ENCODE measurements around the gene SHC1.

Gene SHC1

GRCh38 chr1:154993572-154994268 lies 23.2 kb upstream of the SHC1 start, which contains the start of gene LENEP (continued):
- TF ChIP-seq ZBTB44 (tag by site-specific recombination; IDR thresholded peaks at IDR 0.05), result no peak

DNA sequence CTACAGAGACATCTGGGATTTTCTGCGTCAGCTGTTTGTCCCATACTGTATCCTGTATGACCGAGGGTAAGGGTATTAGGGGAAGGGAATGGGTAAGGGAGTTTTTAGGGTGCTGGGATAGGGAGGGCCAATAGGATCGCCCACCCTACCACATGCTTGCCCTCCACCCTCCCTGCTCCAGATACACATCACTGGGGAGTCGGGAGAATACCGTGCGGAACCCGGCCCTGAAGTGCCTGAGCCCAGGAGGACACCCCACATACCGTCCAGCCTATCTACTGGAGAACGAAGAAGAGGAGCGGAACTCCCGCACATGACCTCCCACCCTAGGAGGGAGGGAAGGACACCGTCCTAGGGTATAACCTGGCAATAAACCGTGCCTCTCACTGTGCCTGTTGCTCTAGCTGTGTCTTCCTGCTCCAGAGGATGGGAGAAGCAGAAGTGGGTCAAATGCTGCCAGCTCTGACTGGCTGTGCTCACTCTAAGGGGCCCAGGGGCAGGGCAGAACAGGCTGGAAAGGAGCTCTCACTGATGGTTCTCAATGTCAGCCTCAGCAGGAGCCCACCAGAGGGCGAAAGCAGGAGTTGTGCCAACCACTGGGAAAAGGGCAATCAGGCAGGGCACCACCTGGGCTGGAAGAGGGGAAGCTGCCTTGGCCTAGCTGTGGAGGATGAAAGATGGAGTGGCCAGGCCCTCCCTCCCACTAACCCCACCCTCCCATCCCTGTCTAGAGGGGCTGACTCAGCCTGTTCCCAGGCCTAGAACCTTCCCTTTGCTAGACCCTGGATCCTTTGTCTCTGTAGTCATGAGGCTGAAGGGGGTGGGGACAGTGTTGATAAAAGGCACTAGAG lies 22.4 kb upstream of the SHC1 start:
- H3K4me1 ChIP-seq (ENCODE audit: control insufficient read depth, insufficient read depth, low read length), result no peaks in the 10 kb centered on the region
- H3K36me3 ChIP-seq (ENCODE audit: control insufficient read depth in 2 of 2, insufficient read depth in 1 of 2, low read length in 2 of 2), result peaks cover 0 to 36% of the 10 kb centered on the region in 2 experiments; a peak in 2 of 3 replicates
- POLR2A ChIA-PET, result interaction anchor here (1.0 to 3.3 kb wide), 8 partner anchors 9 to 337 kb away, joined by 3 to 28 read pairs (median 4); partner anchors contain the start of genes CKS1B, FLAD1 and PBXIP1
- H3K4me3 ChIP-seq (ENCODE audit: low read depth, low read length), result no peak overlapping the region
- H3K9me3 ChIP-seq (ENCODE audit: control insufficient read depth, insufficient read depth, low read depth, low read length), result no peaks in the 10 kb centered on the region
- TF ChIP-seq, protein P1, sequence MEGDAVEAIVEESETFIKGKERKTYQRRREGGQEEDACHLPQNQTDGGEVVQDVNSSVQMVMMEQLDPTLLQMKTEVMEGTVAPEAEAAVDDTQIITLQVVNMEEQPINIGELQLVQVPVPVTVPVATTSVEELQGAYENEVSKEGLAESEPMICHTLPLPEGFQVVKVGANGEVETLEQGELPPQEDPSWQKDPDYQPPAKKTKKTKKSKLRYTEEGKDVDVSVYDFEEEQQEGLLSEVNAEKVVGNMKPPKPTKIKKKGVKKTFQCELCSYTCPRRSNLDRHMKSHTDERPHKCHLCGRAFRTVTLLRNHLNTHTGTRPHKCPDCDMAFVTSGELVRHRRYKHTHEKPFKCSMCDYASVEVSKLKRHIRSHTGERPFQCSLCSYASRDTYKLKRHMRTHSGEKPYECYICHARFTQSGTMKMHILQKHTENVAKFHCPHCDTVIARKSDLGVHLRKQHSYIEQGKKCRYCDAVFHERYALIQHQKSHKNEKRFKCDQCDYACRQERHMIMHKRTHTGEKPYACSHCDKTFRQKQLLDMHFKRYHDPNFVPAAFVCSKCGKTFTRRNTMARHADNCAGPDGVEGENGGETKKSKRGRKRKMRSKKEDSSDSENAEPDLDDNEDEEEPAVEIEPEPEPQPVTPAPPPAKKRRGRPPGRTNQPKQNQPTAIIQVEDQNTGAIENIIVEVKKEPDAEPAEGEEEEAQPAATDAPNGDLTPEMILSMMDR (tag by site-specific recombination; IDR thresholded peaks at IDR 0.05), result peak; percentile 71
- TF ChIP-seq SCRT2 (tag by site-specific recombination; IDR thresholded peaks at IDR 0.05) (peak; percentile 76), ZIC2 (tag by site-specific recombination; IDR thresholded peaks at IDR 0.05) (peak; percentile 94), SP7 (tag by site-specific recombination; IDR thresholded peaks at IDR 0.05) (peak; percentile 57), ZBTB8A (tag by site-specific recombination; IDR thresholded peaks at IDR 0.05) (peak; percentile 50), ZNF510 (tag by site-specific recombination; IDR thresholded peaks at IDR 0.05; ENCODE audit: insufficient replicate concordance) (no peak), KLF1 (tag by site-specific recombination; IDR thresholded peaks at IDR 0.05) (peak; percentile 46; the same call in 1 of the 2 replicates), FEZF1 (tag by site-specific recombination; IDR thresholded peaks at IDR 0.05) (0 out of 2 replicates have a peak, but pooled peaks have one; percentile 32), ZNF2 (tag by site-specific recombination; IDR thresholded peaks at IDR 0.05) (no peak), ZNF600 (tag by site-specific recombination; IDR thresholded peaks at IDR 0.05) (peak; percentile 81), TRIM28 (IDR thresholded peaks at IDR 0.05; ENCODE audit: borderline replicate concordance, low read length) (no peak)
- no peak overlapping the region for H3K27ac ChIP-seq (ENCODE audit: extremely low read depth, low read depth, low read length)
- CTCF ChIA-PET, result interaction anchor here (0.8 to 8.9 kb wide), 10 partner anchors 9 to 67 kb away, joined by 3 to 55 read pairs (median 4); partner anchors contain the start of genes FLAD1 and PYGO2

GRCh38 chr1:154990276-154990675 lies 19.7 kb upstream of the SHC1 start:
- POLR2A ChIA-PET, result interaction anchor here (0.5 kb wide), 1 partner anchor 17 kb away, joined by 6 read pairs; no protein-coding TSS in a partner anchor
- CTCF ChIA-PET, result interaction anchor here (0.6 to 1.0 kb wide), 3 partner anchors 9 to 95 kb away, joined by 3 to 7 read pairs (median 4); partner anchors contain the start of gene PYGO2
- H3K4me1 ChIP-seq (ENCODE audit: control insufficient read depth, insufficient read depth, low read length), result no peaks in the 10 kb centered on the region
- no peak overlapping the region for H3K27ac ChIP-seq (ENCODE audit: extremely low read depth, low read depth, low read length)
- no peak overlapping the region for H3K4me3 ChIP-seq (ENCODE audit: low read depth, low read length)
- H3K9me3 ChIP-seq (ENCODE audit: control insufficient read depth, insufficient read depth, low read depth, low read length), result no peaks in the 10 kb centered on the region
- H3K36me3 ChIP-seq (ENCODE audit: control insufficient read depth in 2 of 2, insufficient read depth in 1 of 2, low read length in 2 of 2), result peaks cover 3 to 51% of the 10 kb centered on the region in 2 experiments; a peak in 2 of 3 replicates
- TF ChIP-seq ZNF510 (tag by site-specific recombination; IDR thresholded peaks at IDR 0.05; ENCODE audit: insufficient replicate concordance) (no peak), ZNF624 (tag by site-specific recombination; IDR thresholded peaks at IDR 0.05) (no peak), ZNF596 (tag by site-specific recombination; IDR thresholded peaks at IDR 0.05) (no peak), ZNF677 (tag by site-specific recombination; IDR thresholded peaks at IDR 0.05) (no peak), ZNF391 (tag by site-specific recombination; IDR thresholded peaks at IDR 0.05; ENCODE audit: borderline replicate concordance, low read depth) (no peak), ZNF623 (tag by site-specific recombination; IDR thresholded peaks at IDR 0.05) (no peak), KLF7 (tag by site-specific recombination; IDR thresholded peaks at IDR 0.05; ENCODE audit: borderline replicate concordance) (no peak), ZBTB1 (tag by site-specific recombination; IDR thresholded peaks at IDR 0.05) (no peak)
- TF ChIP-seq, protein P2, sequence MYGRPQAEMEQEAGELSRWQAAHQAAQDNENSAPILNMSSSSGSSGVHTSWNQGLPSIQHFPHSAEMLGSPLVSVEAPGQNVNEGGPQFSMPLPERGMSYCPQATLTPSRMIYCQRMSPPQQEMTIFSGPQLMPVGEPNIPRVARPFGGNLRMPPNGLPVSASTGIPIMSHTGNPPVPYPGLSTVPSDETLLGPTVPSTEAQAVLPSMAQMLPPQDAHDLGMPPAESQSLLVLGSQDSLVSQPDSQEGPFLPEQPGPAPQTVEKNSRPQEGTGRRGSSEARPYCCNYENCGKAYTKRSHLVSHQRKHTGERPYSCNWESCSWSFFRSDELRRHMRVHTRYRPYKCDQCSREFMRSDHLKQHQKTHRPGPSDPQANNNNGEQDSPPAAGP (tag by site-specific recombination; IDR thresholded peaks at IDR 0.05), result no peak
- TF ChIP-seq, protein P3, sequence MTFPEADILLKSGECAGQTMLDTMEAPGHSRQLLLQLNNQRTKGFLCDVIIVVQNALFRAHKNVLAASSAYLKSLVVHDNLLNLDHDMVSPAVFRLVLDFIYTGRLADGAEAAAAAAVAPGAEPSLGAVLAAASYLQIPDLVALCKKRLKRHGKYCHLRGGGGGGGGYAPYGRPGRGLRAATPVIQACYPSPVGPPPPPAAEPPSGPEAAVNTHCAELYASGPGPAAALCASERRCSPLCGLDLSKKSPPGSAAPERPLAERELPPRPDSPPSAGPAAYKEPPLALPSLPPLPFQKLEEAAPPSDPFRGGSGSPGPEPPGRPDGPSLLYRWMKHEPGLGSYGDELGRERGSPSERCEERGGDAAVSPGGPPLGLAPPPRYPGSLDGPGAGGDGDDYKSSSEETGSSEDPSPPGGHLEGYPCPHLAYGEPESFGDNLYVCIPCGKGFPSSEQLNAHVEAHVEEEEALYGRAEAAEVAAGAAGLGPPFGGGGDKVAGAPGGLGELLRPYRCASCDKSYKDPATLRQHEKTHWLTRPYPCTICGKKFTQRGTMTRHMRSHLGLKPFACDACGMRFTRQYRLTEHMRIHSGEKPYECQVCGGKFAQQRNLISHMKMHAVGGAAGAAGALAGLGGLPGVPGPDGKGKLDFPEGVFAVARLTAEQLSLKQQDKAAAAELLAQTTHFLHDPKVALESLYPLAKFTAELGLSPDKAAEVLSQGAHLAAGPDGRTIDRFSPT (tag by site-specific recombination; IDR thresholded peaks at IDR 0.05), result no peak
- TF ChIP-seq, protein P1 (tag by site-specific recombination; IDR thresholded peaks at IDR 0.05), result no peak

All from HEK293 (cell line).